ENCODE results near the gene AP3M1.

AP3M1 gene

GRCh38 chr10:74113546-74113945, 37.1 kb downstream of the AP3M1 start:
- no peak for DNase-seq
- Mint-ChIP-seq H3K27ac (peak overlapping the region; percentile 7), H3K36me3 (ENCODE audit: low read depth) (peaks cover 97% of the 10 kb centered on the region), H3K9me3 (no peaks in the 10 kb centered on the region), H3K4me3 (no peak overlapping the region), H3K27me3 (no peaks in the 10 kb centered on the region), H3K4me1 (ENCODE audit: low read depth) (peaks cover 21% of the 10 kb centered on the region)

- peaks cover 12% of the 10 kb centered on the region for H3K4me1 Mint-ChIP-seq (ENCODE audit: low read depth)
- H3K4me3 Mint-ChIP-seq = no peak overlapping the region
- H3K27me3 Mint-ChIP-seq = no peaks in the 10 kb centered on the region
- H3K9me3 Mint-ChIP-seq = no peaks in the 10 kb centered on the region
- peak overlapping the region; percentile 55 for H3K27ac Mint-ChIP-seq
- no peak for DNase-seq
- H3K36me3 Mint-ChIP-seq (ENCODE audit: low read depth) = peaks cover 95% of the 10 kb centered on the region
Observed at GRCh38 chr10:74111799-74112198, 38.8 kb downstream of the AP3M1 start.

GRCh38 chr10:74110120-74110519, 40.5 kb downstream of the AP3M1 start:
- peaks cover 95% of the 10 kb centered on the region for H3K36me3 Mint-ChIP-seq (ENCODE audit: low read depth)
- H3K4me1 Mint-ChIP-seq (ENCODE audit: low read depth) = peaks cover 6% of the 10 kb centered on the region
- DNase-seq = no peak
- H3K9me3 Mint-ChIP-seq = no peaks in the 10 kb centered on the region
- H3K4me3 Mint-ChIP-seq = no peak overlapping the region
- peak overlapping the region; percentile 62 for H3K27ac Mint-ChIP-seq
- H3K27me3 Mint-ChIP-seq = no peaks in the 10 kb centered on the region

GRCh38 chr10:74109452-74109851, 41.2 kb downstream of the AP3M1 start:
- no peak overlapping the region for H3K4me3 Mint-ChIP-seq
- peaks cover 95% of the 10 kb centered on the region for H3K36me3 Mint-ChIP-seq (ENCODE audit: low read depth)
- H3K4me1 Mint-ChIP-seq (ENCODE audit: low read depth) = peaks cover 6% of the 10 kb centered on the region
- H3K27me3 Mint-ChIP-seq = no peaks in the 10 kb centered on the region
- H3K27ac Mint-ChIP-seq = peak overlapping the region; percentile 30
- DNase-seq = no peak
- no peaks in the 10 kb centered on the region for H3K9me3 Mint-ChIP-seq

- peaks cover 92% of the 10 kb centered on the region for H3K36me3 Mint-ChIP-seq (ENCODE audit: low read depth)
- H3K4me3 Mint-ChIP-seq = no peak overlapping the region
- H3K9me3 Mint-ChIP-seq = no peaks in the 10 kb centered on the region
- H3K27me3 Mint-ChIP-seq = no peaks in the 10 kb centered on the region
- DNase-seq = no peak
- H3K4me1 Mint-ChIP-seq (ENCODE audit: low read depth) = peaks cover 6% of the 10 kb centered on the region
- peak overlapping the region; percentile 34 for H3K27ac Mint-ChIP-seq
Observed at GRCh38 chr10:74107391-74107790, 43.2 kb downstream of the AP3M1 start.

- no peak overlapping the region for H3K4me3 Mint-ChIP-seq
- H3K4me1 Mint-ChIP-seq (ENCODE audit: low read depth) = peaks cover 6% of the 10 kb centered on the region
- no peaks in the 10 kb centered on the region for H3K9me3 Mint-ChIP-seq
- no peak overlapping the region for H3K27ac Mint-ChIP-seq
- no peaks in the 10 kb centered on the region for H3K27me3 Mint-ChIP-seq
- H3K36me3 Mint-ChIP-seq (ENCODE audit: low read depth) = peaks cover 82% of the 10 kb centered on the region
- no peak for DNase-seq
Observed at GRCh38 chr10:74104996-74105395, 45.6 kb downstream of the AP3M1 start.

- no peak for DNase-seq
- Mint-ChIP-seq H3K4me1 (ENCODE audit: low read depth) (peaks cover 2% of the 10 kb centered on the region), H3K27ac (no peak overlapping the region), H3K36me3 (ENCODE audit: low read depth) (peaks cover 81% of the 10 kb centered on the region), H3K9me3 (no peaks in the 10 kb centered on the region), H3K4me3 (no peak overlapping the region), H3K27me3 (no peaks in the 10 kb centered on the region)
Observed at GRCh38 chr10:74104480-74104879, 46.1 kb downstream of the AP3M1 start.

- Mint-ChIP-seq H3K9me3 (no peaks in the 10 kb centered on the region), H3K36me3 (ENCODE audit: low read depth) (peaks cover 79% of the 10 kb centered on the region), H3K4me1 (ENCODE audit: low read depth) (no peaks in the 10 kb centered on the region), H3K27me3 (no peaks in the 10 kb centered on the region), H3K4me3 (no peak overlapping the region), H3K27ac (no peak overlapping the region)
- DNase-seq = no peak
Observed at GRCh38 chr10:74103560-74104258, 46.9 kb downstream of the AP3M1 start.

GRCh38 chr10:74099836-74100235, 50.8 kb downstream of the AP3M1 start:
- Mint-ChIP-seq H3K27me3 (no peaks in the 10 kb centered on the region), H3K9me3 (no peaks in the 10 kb centered on the region), H3K36me3 (ENCODE audit: low read depth) (peaks cover 74% of the 10 kb centered on the region), H3K4me3 (no peak overlapping the region), H3K27ac (peak overlapping the region; percentile 18), H3K4me1 (ENCODE audit: low read depth) (no peaks in the 10 kb centered on the region)
- no peak for DNase-seq

GRCh38 chr10:74099420-74099819, 51.2 kb downstream of the AP3M1 start:
- Mint-ChIP-seq H3K9me3 (no peaks in the 10 kb centered on the region), H3K36me3 (ENCODE audit: low read depth) (peaks cover 73% of the 10 kb centered on the region), H3K4me3 (no peak overlapping the region), H3K27ac (peak overlapping the region; percentile 18), H3K27me3 (no peaks in the 10 kb centered on the region), H3K4me1 (ENCODE audit: low read depth) (no peaks in the 10 kb centered on the region)
- no peak for DNase-seq

GRCh38 chr10:74097776-74098175, 52.9 kb downstream of the AP3M1 start:
- H3K4me1 Mint-ChIP-seq (ENCODE audit: low read depth) = no peaks in the 10 kb centered on the region
- H3K9me3 Mint-ChIP-seq = no peaks in the 10 kb centered on the region
- H3K36me3 Mint-ChIP-seq (ENCODE audit: low read depth) = peaks cover 67% of the 10 kb centered on the region
- H3K27ac Mint-ChIP-seq = no peak overlapping the region
- H3K4me3 Mint-ChIP-seq = no peak overlapping the region
- no peak for DNase-seq
- H3K27me3 Mint-ChIP-seq = no peaks in the 10 kb centered on the region

GRCh38 chr10:74096777-74097176, 53.9 kb downstream of the AP3M1 start:
- Mint-ChIP-seq H3K4me3 (no peak overlapping the region), H3K36me3 (ENCODE audit: low read depth) (peaks cover 67% of the 10 kb centered on the region), H3K9me3 (no peaks in the 10 kb centered on the region), H3K27ac (no peak overlapping the region), H3K27me3 (no peaks in the 10 kb centered on the region), H3K4me1 (ENCODE audit: low read depth) (peaks cover 5% of the 10 kb centered on the region)
- DNase-seq = no peak

GRCh38 chr10:74094231-74094630, 56.4 kb downstream of the AP3M1 start:
- peak overlapping the region; percentile 31 for H3K27ac Mint-ChIP-seq
- no peaks in the 10 kb centered on the region for H3K9me3 Mint-ChIP-seq
- DNase-seq = no peak
- no peaks in the 10 kb centered on the region for H3K27me3 Mint-ChIP-seq
- peaks cover 69% of the 10 kb centered on the region for H3K36me3 Mint-ChIP-seq (ENCODE audit: low read depth)
- peaks cover 5% of the 10 kb centered on the region for H3K4me1 Mint-ChIP-seq (ENCODE audit: low read depth)
- H3K4me3 Mint-ChIP-seq = no peak overlapping the region

GRCh38 chr10:74093530-74094164, 57.0 kb downstream of the AP3M1 start:
- no peak overlapping the region for H3K4me3 Mint-ChIP-seq
- no peak for DNase-seq
- H3K4me1 Mint-ChIP-seq (ENCODE audit: low read depth) = peaks cover 5% of the 10 kb centered on the region
- no peaks in the 10 kb centered on the region for H3K27me3 Mint-ChIP-seq
- H3K36me3 Mint-ChIP-seq (ENCODE audit: low read depth) = peaks cover 69% of the 10 kb centered on the region
- H3K9me3 Mint-ChIP-seq = no peaks in the 10 kb centered on the region
- no peak overlapping the region for H3K27ac Mint-ChIP-seq

- Mint-ChIP-seq H3K4me1 (ENCODE audit: low read depth) (peaks cover 5% of the 10 kb centered on the region), H3K27me3 (no peaks in the 10 kb centered on the region), H3K27ac (no peak overlapping the region), H3K4me3 (no peak overlapping the region), H3K36me3 (ENCODE audit: low read depth) (peaks cover 66% of the 10 kb centered on the region), H3K9me3 (no peaks in the 10 kb centered on the region)
- no peak for DNase-seq
Observed at GRCh38 chr10:74092372-74092771, 58.3 kb downstream of the AP3M1 start.
